GM23248 (cell line): ENCODE results near the gene OMD. TPM values are rescaled to one million over a fixed set of nuclear protein-coding genes. Genes with fewer than 3 reads are reported as not detected.

ENCODE experiments used
- DNase-seq: peaks from one replicate; pipeline ENCODE4 v3.0.0-alpha.2; 2015
- H2AFZ ChIP-seq: fragments of 200-600 bp; sonication (generic); 2 replicates; pipeline ENCODE4 v1.6.1; 2016; ENCODE audit warnings: antibody characterized with exemption
- H3F3A ChIP-seq: fragments of 200-600 bp; sonication (generic); 2 replicates; pipeline ENCODE4 v1.6.1; 2016; ENCODE audit warnings: mild to moderate bottlenecking, antibody characterized with exemption, mixed run types; ENCODE audit not compliant: insufficient read depth
- H3K27ac ChIP-seq: fragments of 200-600 bp; sonication (generic); 2 replicates; pipeline ENCODE4 v1.5.1; 2016; ENCODE audit warnings: mild to moderate bottlenecking
- H3K27me3 ChIP-seq: fragments of 200-600 bp; sonication (generic); replicated peaks from 2 replicates; pipeline ENCODE4 v1.6.1; 2016; ENCODE audit warnings: mild to moderate bottlenecking; ENCODE audit not compliant: insufficient read depth
- H3K36me3 ChIP-seq: fragments of 200-600 bp; sonication (generic); 2 replicates; pipeline ENCODE4 v1.6.1; 2016; ENCODE audit warnings: low read depth, mild to moderate bottlenecking
- H3K4me1 ChIP-seq: fragments of 200-600 bp; sonication (generic); 2 replicates; pipeline ENCODE4 v1.6.1; 2016; ENCODE audit warnings: mild to moderate bottlenecking; ENCODE audit not compliant: insufficient read depth
- H3K4me2 ChIP-seq: fragments of 200-600 bp; sonication (generic); one replicate; pipeline ENCODE4 v1.6.1; 2016; ENCODE audit warnings: mild to moderate bottlenecking; ENCODE audit not compliant: unreplicated experiment
- H3K4me3 ChIP-seq: fragments of 200-600 bp; sonication (generic); 2 replicates; pipeline ENCODE4 v1.5.1; 2016; ENCODE audit warnings: mild to moderate bottlenecking
- H3K79me2 ChIP-seq: fragments of 200-600 bp; sonication (generic); 2 replicates; pipeline ENCODE4 v1.6.1; 2016; ENCODE audit warnings: mild to moderate bottlenecking; ENCODE audit not compliant: insufficient read depth
- H3K9ac ChIP-seq: fragments of 200-600 bp; sonication (generic); 2 replicates; pipeline ENCODE4 v1.6.1; 2016; ENCODE audit warnings: mild to moderate bottlenecking
- H3K9me2 ChIP-seq: fragments of 200-600 bp; sonication (generic); 2 replicates; pipeline ENCODE4 v1.6.1; 2016; ENCODE audit warnings: mixed run types, mild to moderate bottlenecking, moderate library complexity; ENCODE audit not compliant: insufficient read depth
- H3K9me3 ChIP-seq: fragments of 200-600 bp; sonication (generic); one replicate; pipeline ENCODE4 v1.6.1; 2017; ENCODE audit warnings: low read depth
- H4K20me1 ChIP-seq: fragments of 200-600 bp; sonication (generic); 2 replicates; pipeline ENCODE4 v1.6.0; 2016; ENCODE audit not compliant: insufficient read depth
- EZH2 ChIP-seq: fragments of 200-600 bp; sonication (generic); IDR thresholded peaks from 2 replicates; pipeline ENCODE4 v1.6.1; 2018; ENCODE audit warnings: antibody characterized with exemption, mild to moderate bottlenecking; ENCODE audit not compliant: insufficient read depth, poor library complexity, severe bottlenecking
- EZH2phosphoT487 ChIP-seq: fragments of 200-600 bp; sonication (generic); IDR thresholded peaks from 2 replicates; pipeline ENCODE4 v1.6.1; 2018; ENCODE audit warnings: antibody characterized with exemption, moderate library complexity, mild to moderate bottlenecking, low read depth; ENCODE audit not compliant: insufficient read depth
- WGBS, 2 experiments: methylation state at CpG; one replicate each; pipeline ENCODE4 v1.1.6; 2015 to 2017; ENCODE audit warnings: low lambda C conversion rate in 2 of 2, low coverage in 1 of 2; ENCODE audit errors: missing lambda C conversion rate in 2 of 2; 5-methylcytosine and 5-hydroxymethylcytosine counted together
- in situ Hi-C: fragments of 300-500 bp; cut with MboI; formaldehyde crosslinking; loops from 2 replicates; pipeline ENCODE4 v1.15.0; 2020
- polyA plus RNA-seq: library from polyadenylated mRNA; unstranded; fragments of >200 nt; fragmentation: Nextera tagmentation; extraction: Ambion mirVana; gene quantifications from 2 replicates; pipeline ENCODE4 v1.2.1, GENCODE V29; 2016
- total RNA-seq: library from RNA; depleted of rRNA; stranded (reverse); fragments of >200 nt; shearing (Covaris generic); gene quantifications from 2 replicates; pipeline ENCODE4 v1.2.3, GENCODE V29; 2014; rRNA removed

Gene OMD
- total and polyA plus RNA-seq, 2 experiments from 2014 or later = 0.11 to 0.14 TPM

DNA sequence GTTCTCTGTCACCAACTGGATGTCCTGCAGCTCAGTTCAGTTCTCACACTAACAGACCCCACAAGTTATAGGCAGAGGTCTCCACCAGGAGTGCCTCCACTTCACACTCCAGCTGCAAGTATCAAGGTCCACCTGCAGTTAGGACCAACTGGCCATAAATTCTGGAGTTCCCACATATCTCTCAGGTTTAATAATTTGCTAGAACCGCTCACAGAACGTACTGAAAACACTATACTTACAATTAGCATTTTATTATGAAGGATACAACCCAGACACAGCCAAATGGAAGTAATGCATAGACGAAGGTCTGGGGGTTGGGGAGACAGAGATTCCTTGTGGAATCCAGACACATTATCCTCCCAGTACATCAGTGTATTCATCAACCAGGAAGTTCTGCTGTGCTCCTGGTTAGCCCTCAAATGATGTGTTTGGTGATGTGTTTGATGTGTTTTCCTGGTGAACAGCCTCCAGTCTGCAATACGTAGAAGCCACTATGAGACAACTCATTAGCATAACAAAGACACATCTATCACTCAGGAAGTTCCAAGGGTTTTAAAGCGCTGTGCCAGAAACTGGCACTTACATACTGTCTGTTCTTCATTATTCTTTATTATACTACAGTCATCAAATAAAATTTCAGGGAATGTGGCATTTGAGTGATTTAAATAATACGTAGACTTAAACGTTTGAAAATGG is 45.3 kb downstream of the OMD start:
- no peak overlapping the region; the same call in 1 of the 2 replicates for H3K4me3 ChIP-seq
- H2AFZ ChIP-seq = peak overlapping the region; percentile 27; the same call in 1 of the 2 replicates
- no peaks in the 10 kb centered on the region for H4K20me1 ChIP-seq
- in situ Hi-C loops = no loop called here
- peaks cover 24% of the 10 kb centered on the region for H3K4me1 ChIP-seq
- H3F3A ChIP-seq = peaks cover 19% of the 10 kb centered on the region
- DNase-seq = peak; percentile 66
- no peaks in the 10 kb centered on the region for H3K79me2 ChIP-seq
- 28 to 29% methylated on average over 7 of the region's 7 CpGs for WGBS, 2 experiments
- peak overlapping the region; percentile 32 for H3K27ac ChIP-seq
- H3K9me3 ChIP-seq = no peaks in the 10 kb centered on the region
- H3K9ac ChIP-seq = no peak overlapping the region
- TF ChIP-seq EZH2phosphoT487 (no peak), EZH2 (no peak)
- H3K9me2 ChIP-seq = no peaks in the 10 kb centered on the region
- no peaks in the 10 kb centered on the region for H3K36me3 ChIP-seq
- no peaks in the 10 kb centered on the region for H3K27me3 ChIP-seq
- peak overlapping the region; percentile 38 for H3K4me2 ChIP-seq

GRCh38 chr9:92377876-92378275 is 46.4 kb downstream of the OMD start:
- no peak for TF ChIP-seq EZH2phosphoT487
- TF ChIP-seq EZH2 = no peak
- Histone ChIP-seq H3K4me1 (peaks cover 20% of the 10 kb centered on the region), H4K20me1 (no peaks in the 10 kb centered on the region), H2AFZ (no peak overlapping the region), H3K4me3 (no peak overlapping the region), H3K36me3 (no peaks in the 10 kb centered on the region), H3K9me3 (no peaks in the 10 kb centered on the region), H3K79me2 (no peaks in the 10 kb centered on the region), H3K4me2 (no peak overlapping the region), H3K27me3 (no peaks in the 10 kb centered on the region), H3K27ac (no peak overlapping the region), H3K9ac (no peak overlapping the region), H3F3A (peaks cover 18% of the 10 kb centered on the region), H3K9me2 (no peaks in the 10 kb centered on the region)
- in situ Hi-C loops = no loop called here
- no peak for DNase-seq
- 78 to 88% methylated on average over 2 of the region's 2 CpGs for WGBS, 2 experiments

DNA sequence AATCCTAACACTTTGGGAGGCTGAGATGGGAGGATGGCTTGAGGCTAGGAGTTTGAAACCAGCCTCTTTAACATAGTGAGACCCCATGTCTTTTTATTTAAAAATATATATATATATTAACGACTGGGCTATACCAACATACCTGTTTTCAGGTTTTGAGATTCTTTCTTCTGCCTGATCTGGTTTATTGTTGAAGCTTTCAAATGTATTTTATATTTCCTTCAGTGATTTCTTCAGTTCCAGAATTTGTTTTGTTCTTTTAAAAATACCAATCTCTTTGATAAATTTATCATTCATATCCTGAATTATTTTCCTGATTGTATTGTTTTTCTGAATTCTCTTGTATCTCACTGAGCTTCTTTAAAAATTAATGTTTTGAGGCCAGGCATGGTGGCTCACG is 51.1 kb downstream of the OMD start:
- no peak for TF ChIP-seq EZH2phosphoT487
- TF ChIP-seq EZH2 = no peak
- WGBS, 2 experiments = 83 to 89% methylated on average over 2 of the region's 2 CpGs
- no peak overlapping the region for H3K4me3 ChIP-seq

GRCh38 chr9:92369075-92369474 is 55.2 kb downstream of the OMD start:
- H3K9me2 ChIP-seq = no peaks in the 10 kb centered on the region
- no peak overlapping the region for H2AFZ ChIP-seq
- no peak overlapping the region for H3K4me2 ChIP-seq
- H3K4me1 ChIP-seq = no peaks in the 10 kb centered on the region
- no peaks in the 10 kb centered on the region for H3K9me3 ChIP-seq
- no peaks in the 10 kb centered on the region for H4K20me1 ChIP-seq
- H3K36me3 ChIP-seq = peaks cover 5% of the 10 kb centered on the region; the same call in 1 of the 2 replicates
- no peak overlapping the region for H3K9ac ChIP-seq
- no peaks in the 10 kb centered on the region for H3K79me2 ChIP-seq
- H3K27ac ChIP-seq = no peak overlapping the region
- no peaks in the 10 kb centered on the region for H3F3A ChIP-seq
- no peak for TF ChIP-seq EZH2
- no peak for TF ChIP-seq EZH2phosphoT487
- no peak overlapping the region for H3K4me3 ChIP-seq
- WGBS, 2 experiments = 74 to 82% methylated on average over 2 of the region's 2 CpGs
- in situ Hi-C loops = no loop called here
- no peaks in the 10 kb centered on the region for H3K27me3 ChIP-seq
- DNase-seq = no peak

More for the DNA sequence above, 51.1 kb downstream of the OMD start:
- Histone ChIP-seq H3K27me3 (no peaks in the 10 kb centered on the region), H3F3A (no peaks in the 10 kb centered on the region), H3K9ac (no peak overlapping the region), H3K4me1 (no peaks in the 10 kb centered on the region), H3K9me3 (no peaks in the 10 kb centered on the region), H3K36me3 (peaks cover 5% of the 10 kb centered on the region; the same call in 1 of the 2 replicates), H3K4me2 (no peak overlapping the region), H3K79me2 (no peaks in the 10 kb centered on the region), H3K27ac (no peak overlapping the region), H3K9me2 (no peaks in the 10 kb centered on the region), H4K20me1 (no peaks in the 10 kb centered on the region), H2AFZ (no peak overlapping the region)
- in situ Hi-C loops = no loop called here
- no peak for DNase-seq

Other genes with a start within 250 kb of the OMD start
- 343 and 388 TPM in 2 replicates for gene IARS1, start 130.8 kb downstream of the OMD start, total RNA-seq
- gene IARS1, start 130.8 kb downstream of the OMD start, polyA plus RNA-seq = 222 and 223 TPM in 2 replicates
- gene NOL8, start 99.1 kb downstream of the OMD start, total RNA-seq = 10.4 and 15.3 TPM in 2 replicates
- 27.0 and 30.3 TPM in 2 replicates for gene NOL8, start 99.1 kb downstream of the OMD start, polyA plus RNA-seq
- 0.38 and 2.5 TPM in 2 replicates for gene CENPP, start 98.5 kb downstream of the OMD start, total RNA-seq
- 7.2 and 7.4 TPM in 2 replicates for gene CENPP, start 98.5 kb downstream of the OMD start, polyA plus RNA-seq
- 0.11 TPM in 1 of 2 replicates, not detected in the other for gene OGN, start 19.9 kb downstream of the OMD start, total RNA-seq
- gene OGN, start 19.9 kb downstream of the OMD start, polyA plus RNA-seq = 0.16 and 0.23 TPM in 2 replicates
- gene ASPN, start 58.0 kb upstream of the OMD start, total RNA-seq = 5.7 and 6.3 TPM in 2 replicates
- gene ASPN, start 58.0 kb upstream of the OMD start, polyA plus RNA-seq = 5.1 and 5.3 TPM in 2 replicates
- 4.5 and 5.4 TPM in 2 replicates for gene ECM2, start 111.5 kb upstream of the OMD start, total RNA-seq
- 2.4 and 2.8 TPM in 2 replicates for gene ECM2, start 111.5 kb upstream of the OMD start, polyA plus RNA-seq
- gene IPPK, start 245.7 kb upstream of the OMD start, total RNA-seq = 17.8 and 18.3 TPM in 2 replicates
- 10.4 and 10.7 TPM in 2 replicates for gene IPPK, start 245.7 kb upstream of the OMD start, polyA plus RNA-seq